ENCODE results near the gene FBXL7.

- no peak for TF ChIP-seq CTCF (IDR thresholded peaks at IDR 0.05)
- TF ChIP-seq POLR2AphosphoS5 (IDR thresholded peaks at IDR 0.05) = no peak
- TF ChIP-seq EP300 (IDR thresholded peaks at IDR 0.05; ENCODE audit: low read depth) = no peak
These were observed 20.9 kb downstream of the FBXL7 start for GRCh38 chr5:15520856-15521255.

Data from transverse colon (tissue), 4 donors.